OCI-LY7 (cell line): ENCODE data around the gene BSDC1. TPM values are rescaled to one million over a fixed set of nuclear protein-coding genes. Genes with fewer than 3 reads are reported as not detected.

Experiments
- BruUV-seq: library from RNA; stranded (reverse); fragments of 400-500 nt; replicated peaks from 2 replicates; lab custom pipeline; 2021; lab: Mats Ljungman, UMichigan
- CTCF ChIA-PET: fragments of 300-600 bp; sonication (Branson Sonifier 250); formaldehyde crosslinking; loops from one replicate; lab custom pipeline; 2022; ENCODE audit warnings: antibody characterized with exemption; ENCODE audit not compliant: unreplicated experiment; lab: Charles Lee
- POLR2A ChIA-PET: fragments of 300-600 bp; sonication (Branson Sonifier 250); formaldehyde crosslinking; loops from one replicate; lab custom pipeline; 2022; ENCODE audit warnings: antibody characterized with exemption; lab: Charles Lee
- DNase-seq: peaks from one replicate; pipeline ENCODE4 v3.0.0-alpha.2; 2015; ENCODE audit warnings: low spot score
- H2AFZ ChIP-seq: fragments of 200-600 bp; sonication (generic), shearing (Covaris generic); 2 replicates; pipeline ENCODE4 v1.6.1; 2014; ENCODE audit warnings: mild to moderate bottlenecking, antibody characterized with exemption, low read length, moderate library complexity
- H3K27ac ChIP-seq: fragments of 200-600 bp; sonication (generic); 2 replicates; pipeline ENCODE4 v1.5.1; 2014; ENCODE audit warnings: mixed run types, low read depth, mild to moderate bottlenecking, moderate library complexity, low read length, inconsistent platforms; ENCODE audit not compliant: poor library complexity, severe bottlenecking
- H3K36me3 ChIP-seq: fragments of 200-600 bp; sonication (generic); 2 replicates; pipeline ENCODE4 v1.6.1; 2014; ENCODE audit warnings: mild to moderate bottlenecking, antibody characterized with exemption, low read length, moderate library complexity, mixed read lengths; ENCODE audit not compliant: insufficient read depth
- H3K4me1 ChIP-seq: fragments of 200-600 bp; sonication (generic); 2 replicates; pipeline ENCODE4 v1.5.1; 2014; ENCODE audit warnings: mild to moderate bottlenecking, low read length; ENCODE audit not compliant: insufficient read depth, poor library complexity, severe bottlenecking
- H3K4me2 ChIP-seq: fragments of 200-600 bp; sonication (generic); 2 replicates; pipeline ENCODE4 v1.6.1; 2014; ENCODE audit warnings: mild to moderate bottlenecking, low read length
- H3K4me3 ChIP-seq: fragments of 200-600 bp; sonication (generic); 2 replicates; pipeline ENCODE4 v1.5.1; 2014; ENCODE audit warnings: mild to moderate bottlenecking, low read depth, low read length; ENCODE audit not compliant: poor library complexity, severe bottlenecking
- H3K79me2 ChIP-seq: fragments of 200-600 bp; sonication (generic); 2 replicates; pipeline ENCODE4 v1.6.1; 2016; ENCODE audit warnings: low read depth, mild to moderate bottlenecking, low read length, moderate library complexity, mixed read lengths; ENCODE audit not compliant: insufficient read depth
- H3K9me2 ChIP-seq: fragments of 200-600 bp; sonication (generic); 2 replicates; pipeline ENCODE4 v1.6.1; 2016; ENCODE audit warnings: mild to moderate bottlenecking, low read length, mixed read lengths; ENCODE audit not compliant: insufficient read depth
- H3K9me3 ChIP-seq: fragments of 200-600 bp; sonication (generic); 2 replicates; pipeline ENCODE4 v1.6.1; 2014; ENCODE audit warnings: mild to moderate bottlenecking, mixed run types, low read length, mixed read lengths
- H4K20me1 ChIP-seq: fragments of 200-600 bp; sonication (generic); 2 replicates; pipeline ENCODE4 v1.6.1; 2014; ENCODE audit warnings: mild to moderate bottlenecking, antibody characterized with exemption, low read length, moderate library complexity, mixed read lengths; ENCODE audit not compliant: insufficient read depth
- CTCF ChIP-seq: fragments of 200-600 bp; sonication (generic); conservative IDR thresholded peaks from 2 replicates; pipeline ENCODE4 v1.5.1; 2014; ENCODE audit warnings: mild to moderate bottlenecking, antibody characterized with exemption, low read length, moderate library complexity, mixed read lengths
- EZH2phosphoT487 ChIP-seq: fragments of 200-600 bp; sonication (generic); IDR thresholded peaks from 2 replicates; pipeline ENCODE4 v1.6.1; 2018; ENCODE audit warnings: low read depth, borderline replicate concordance, mild to moderate bottlenecking, mixed run types, antibody characterized with exemption, low read length, moderate library complexity, mixed read lengths
- intact Hi-C: fragments of 100-400 bp; cut with micrococcal nuclease; formaldehyde crosslinking; loops from one replicate; pipeline ENCODE4 v1.10.0; 2022; ENCODE audit not compliant: unreplicated experiment
- total RNA-seq, 2 experiments: library from RNA; depleted of rRNA in 1 of 2; stranded (reverse); fragments of >200 nt in 1 of 2; shearing (Covaris generic) in 1 of 2; gene quantifications; 2 replicates each; pipeline ENCODE4 v1.2.3, GENCODE V29; 2014 to 2022

The BSDC1 gene
- total RNA-seq, 2 experiments from 2014 or later: 29.6 to 41.8 TPM

DNA sequence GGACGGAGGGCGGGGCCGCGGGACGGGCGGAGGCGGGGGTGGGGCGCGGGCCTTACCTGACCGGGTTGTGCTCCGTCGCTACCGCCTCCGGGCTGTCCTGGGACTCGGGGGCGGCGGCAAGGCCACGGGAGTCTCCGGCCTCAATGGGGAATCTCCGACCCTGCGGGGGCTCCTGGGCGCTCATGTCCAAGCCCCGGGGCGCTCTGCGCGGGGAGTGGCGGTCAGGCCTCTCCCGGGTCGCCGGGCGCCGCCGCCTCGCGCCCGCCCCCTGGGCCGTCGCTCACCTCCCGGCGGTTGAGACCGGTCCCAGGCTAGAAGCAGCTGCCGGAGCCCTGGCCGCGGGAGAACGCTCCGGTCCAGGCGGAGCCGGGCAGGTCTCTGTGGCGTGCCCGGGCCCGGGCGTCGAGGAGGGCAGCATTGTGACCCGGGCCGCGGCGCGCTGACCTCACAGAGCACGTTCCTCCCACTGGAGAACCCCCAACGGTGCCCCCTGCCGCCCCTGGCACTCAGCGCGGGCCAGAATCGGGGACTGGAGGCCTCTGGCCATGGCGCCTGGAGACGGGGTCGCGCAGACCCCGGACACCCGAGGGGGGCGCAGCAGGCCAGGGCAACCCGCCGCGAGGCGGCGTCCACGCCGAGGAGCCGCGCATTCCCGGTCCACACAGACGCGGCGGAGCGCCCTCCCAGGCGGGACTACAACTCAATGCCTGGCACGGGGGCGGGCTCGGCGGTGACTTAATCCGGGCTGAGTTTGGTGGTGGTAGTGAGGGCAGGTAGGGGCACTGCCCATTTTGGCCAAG, 32.4 kb downstream of the BSDC1 start:
- H3K27ac ChIP-seq: no peak overlapping the region
- H3K4me1 ChIP-seq: peaks cover 15% of the 10 kb centered on the region
- no peak overlapping the region for H2AFZ ChIP-seq
- no peaks in the 10 kb centered on the region for H3K36me3 ChIP-seq
- ChIA-PET CTCF (no interaction called here), POLR2A (no interaction called here)
- H3K9me3 ChIP-seq: no peaks in the 10 kb centered on the region
- no peak for TF ChIP-seq EZH2phosphoT487
- no peak for TF ChIP-seq CTCF
- BruUV-seq: no TSS peak
- intact Hi-C loops: no loop called here
- no peaks in the 10 kb centered on the region for H3K79me2 ChIP-seq
- H3K4me2 ChIP-seq: no peak overlapping the region
- H3K9me2 ChIP-seq: no peaks in the 10 kb centered on the region
- H4K20me1 ChIP-seq: no peaks in the 10 kb centered on the region
- DNase-seq: no peak
- H3K4me3 ChIP-seq: no peak overlapping the region

DNA sequence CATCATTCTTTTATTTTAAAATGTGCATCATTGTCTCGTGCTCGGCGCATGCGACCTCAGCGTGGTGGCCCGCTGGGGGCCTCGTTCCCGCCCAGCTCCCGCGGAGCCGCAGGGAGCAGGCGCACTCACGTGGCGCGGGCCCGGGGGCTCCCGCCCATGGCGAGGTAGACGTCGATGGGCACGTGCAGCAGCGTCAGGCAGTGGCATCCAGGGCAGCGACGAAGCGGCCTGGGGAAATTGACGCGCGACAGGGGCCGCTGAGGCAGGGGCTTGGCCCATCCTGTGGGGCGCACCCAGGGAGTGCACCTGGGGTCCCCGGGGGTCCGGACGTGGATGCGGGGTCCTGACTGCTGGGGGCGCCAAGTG, 33.0 kb downstream of the BSDC1 start:
- Histone ChIP-seq H3K79me2 (no peaks in the 10 kb centered on the region), H3K4me3 (no peak overlapping the region), H3K4me1 (peaks cover 15% of the 10 kb centered on the region), H3K9me2 (no peaks in the 10 kb centered on the region), H3K27ac (no peak overlapping the region), H3K36me3 (no peaks in the 10 kb centered on the region), H2AFZ (no peak overlapping the region), H4K20me1 (no peaks in the 10 kb centered on the region), H3K4me2 (no peak overlapping the region), H3K9me3 (no peaks in the 10 kb centered on the region)
- TF ChIP-seq EZH2phosphoT487 (no peak), CTCF (no peak)
- POLR2A ChIA-PET: no interaction called here
- intact Hi-C loops: no loop called here
- CTCF ChIA-PET: no interaction called here
- BruUV-seq: no TSS peak
- DNase-seq: no peak

GRCh38 chr1:32358435-32358834, 35.8 kb downstream of the BSDC1 start:
- intact Hi-C loops: no loop called here
- no TSS peak for BruUV-seq
- Histone ChIP-seq H3K4me2 (no peak overlapping the region), H3K36me3 (no peaks in the 10 kb centered on the region), H2AFZ (no peak overlapping the region), H3K9me2 (no peaks in the 10 kb centered on the region), H3K4me1 (peaks cover 21% of the 10 kb centered on the region), H4K20me1 (no peaks in the 10 kb centered on the region), H3K79me2 (no peaks in the 10 kb centered on the region), H3K27ac (no peak overlapping the region), H3K9me3 (no peaks in the 10 kb centered on the region), H3K4me3 (no peak overlapping the region)
- TF ChIP-seq CTCF (no peak), EZH2phosphoT487 (no peak)
- ChIA-PET POLR2A (no interaction called here), CTCF (interaction anchor here (0.6 kb wide), 1 partner anchor 21 kb away, joined by 12 read pairs; no protein-coding TSS in a partner anchor)
- DNase-seq: no peak
